ENCODE data around the gene NFX1. TPM values are rescaled to one million over a fixed set of nuclear protein-coding genes. Genes with fewer than 3 reads are reported as not detected.

The NFX1 gene
- total RNA-seq: 27.4 and 30.3 TPM in 2 replicates

GRCh38 chr9:33290247-33291030, at the start of gene NFX1:
Gene NFX1, plus strand, starts transcription at chr9:33290516. Its CDS starts 57 bp downstream, at chr9:33290573.

GRCh38 chr9:33264473-33265177, 25.7 kb upstream of the NFX1 start, which contains the start of the genes BAG1 and CHMP5:
Gene BAG1, minus strand, starts transcription at chr9:33264708.
Gene CHMP5, plus strand, starts transcription at chr9:33265049. Its CDS starts 30 bp downstream, at chr9:33265079.

GRCh38 chr9:33402371-33402770, 112.1 kb downstream of the NFX1 start, which contains the start of gene AQP7:
Gene AQP7, minus strand, starts transcription at chr9:33402568. Its CDS starts 1,306 bp downstream, at chr9:33401262.

Other genes starting within 250 kb of the NFX1 start
- 25.8 and 31.2 TPM in 2 replicates for gene SMU1, start 213.8 kb upstream of the NFX1 start, total RNA-seq
- 118 and 169 TPM in 2 replicates for gene B4GALT1, start 123.2 kb upstream of the NFX1 start, total RNA-seq
- gene SPINK4, start 50.3 kb upstream of the NFX1 start, total RNA-seq: 0.91 TPM in 1 of 2 replicates, not detected in the other
- 15.5 and 22.3 TPM in 2 replicates for gene BAG1, start 25.8 kb upstream of the NFX1 start, total RNA-seq
- gene CHMP5, start 25.5 kb upstream of the NFX1 start, total RNA-seq: 86.9 and 96.8 TPM in 2 replicates
- 0.13 TPM in 1 of 2 replicates, not detected in the other for gene AQP7, start 112.1 kb downstream of the NFX1 start, total RNA-seq
- gene AQP3, start 157.1 kb downstream of the NFX1 start, total RNA-seq: 0.66 and 1.0 TPM in 2 replicates
- 24.0 and 39.5 TPM in 2 replicates for gene NOL6, start 183.4 kb downstream of the NFX1 start, total RNA-seq
- gene ANKRD18B, start 233.7 kb downstream of the NFX1 start, total RNA-seq: 0.46 and 1.3 TPM in 2 replicates